Suprapubic skin (tissue), 4 donors: ENCODE results near the gene GPR161.

Experiments
- EP300 ChIP-seq: sonication (generic); formaldehyde crosslinking; IDR thresholded peaks from one replicate; pipeline ENCODE4 v1.6.1; 2017; ENCODE audit warnings: antibody characterized with exemption
- POLR2A ChIP-seq, 2 donors: fragments of 450-650 bp; IDR thresholded peaks; one replicate each; pipeline ENCODE4 v1.6.1; 2017; ENCODE audit warnings: antibody characterized with exemption in 2 of 2, mild to moderate bottlenecking in 2 of 2, moderate library complexity in 2 of 2
- POLR2AphosphoS5 ChIP-seq, 3 donors: sonication (generic); formaldehyde crosslinking; IDR thresholded peaks; one replicate each; pipeline ENCODE4 v1.6.1; 2017; ENCODE audit warnings: antibody characterized with exemption in 3 of 3
- TF ChIP-seq, protein P1 (sequence below), 2 donors: fragments of 200-600 bp in 1 of 2; fragments of 450-650 bp in 1 of 2; sonication (generic) in 1 of 2; IDR thresholded peaks; one replicate each; pipeline ENCODE4 v1.5.1; 2016 to 2019; ENCODE audit warnings: antibody characterized with exemption in 2 of 2, mild to moderate bottlenecking in 1 of 2, moderate library complexity in 1 of 2

GRCh38 chr1:168090395-168090794 lies 46.3 kb downstream of the GPR161 start:
- TF ChIP-seq, protein P1, sequence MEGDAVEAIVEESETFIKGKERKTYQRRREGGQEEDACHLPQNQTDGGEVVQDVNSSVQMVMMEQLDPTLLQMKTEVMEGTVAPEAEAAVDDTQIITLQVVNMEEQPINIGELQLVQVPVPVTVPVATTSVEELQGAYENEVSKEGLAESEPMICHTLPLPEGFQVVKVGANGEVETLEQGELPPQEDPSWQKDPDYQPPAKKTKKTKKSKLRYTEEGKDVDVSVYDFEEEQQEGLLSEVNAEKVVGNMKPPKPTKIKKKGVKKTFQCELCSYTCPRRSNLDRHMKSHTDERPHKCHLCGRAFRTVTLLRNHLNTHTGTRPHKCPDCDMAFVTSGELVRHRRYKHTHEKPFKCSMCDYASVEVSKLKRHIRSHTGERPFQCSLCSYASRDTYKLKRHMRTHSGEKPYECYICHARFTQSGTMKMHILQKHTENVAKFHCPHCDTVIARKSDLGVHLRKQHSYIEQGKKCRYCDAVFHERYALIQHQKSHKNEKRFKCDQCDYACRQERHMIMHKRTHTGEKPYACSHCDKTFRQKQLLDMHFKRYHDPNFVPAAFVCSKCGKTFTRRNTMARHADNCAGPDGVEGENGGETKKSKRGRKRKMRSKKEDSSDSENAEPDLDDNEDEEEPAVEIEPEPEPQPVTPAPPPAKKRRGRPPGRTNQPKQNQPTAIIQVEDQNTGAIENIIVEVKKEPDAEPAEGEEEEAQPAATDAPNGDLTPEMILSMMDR (IDR thresholded peaks at IDR 0.05) = no peak
- TF ChIP-seq POLR2A (IDR thresholded peaks at IDR 0.05) (no peak), EP300 (no peak), POLR2AphosphoS5 (IDR thresholded peaks at IDR 0.05) (no peak)
